Uterus (tissue), 2 donors: ENCODE data around the gene POLA1.
"Not testable (repeated sequence)": the region's sequence is repeated elsewhere in the genome, so short reads cannot be mapped to it uniquely, and the experiment has no call there.

Experiments used
- CTCF ChIP-seq, 4 experiments: fragments of 200-600 bp in 2 of 4; fragments of 450-650 bp in 2 of 4; sonication (generic) in 2 of 4; IDR thresholded peaks; one replicate each; pipeline ENCODE4 v1.5.1; 2016 to 2019; ENCODE audit warnings: antibody characterized with exemption in 4 of 4, mild to moderate bottlenecking in 2 of 4, moderate library complexity in 1 of 4
- POLR2A ChIP-seq, 2 donors: fragments of 450-650 bp; IDR thresholded peaks; one replicate each; pipeline ENCODE4 v1.6.1; 2016; ENCODE audit warnings: antibody characterized with exemption in 2 of 2, mild to moderate bottlenecking in 1 of 2, moderate library complexity in 1 of 2

DNA sequence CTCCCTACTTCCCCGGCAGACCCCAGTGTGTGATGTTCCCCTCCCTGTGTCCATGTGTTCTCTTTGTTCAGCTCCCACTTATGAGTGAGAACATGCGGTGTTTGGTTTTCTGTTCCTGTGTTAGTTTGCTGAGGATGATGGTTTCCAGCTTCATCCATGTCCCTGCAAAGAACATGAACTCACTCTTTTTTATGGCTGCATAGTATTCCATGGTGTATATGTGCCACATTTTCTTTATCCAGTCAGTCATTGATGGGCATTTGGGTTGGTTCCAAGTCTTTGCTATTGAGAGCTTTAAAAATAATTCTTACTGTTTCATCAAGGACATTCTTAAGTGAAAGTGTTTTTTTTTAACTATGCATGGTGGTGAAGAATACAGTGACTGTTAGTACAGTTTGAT, 126.1 kb downstream of the POLA1 start:
- TF ChIP-seq CTCF, POLR2A (IDR thresholded peaks at IDR 0.05): not testable (repeated sequence)
